MCF 10A (cell line): ENCODE results near the gene NTHL1. TPM values are rescaled to one million over a fixed set of nuclear protein-coding genes. Genes with fewer than 3 reads are reported as not detected.

Experiments
- BruUV-seq: library from RNA; stranded (reverse); fragments of 400-500 nt; replicated peaks from 2 replicates; lab custom pipeline; 2021; lab: Mats Ljungman, UMichigan
- CTCF ChIA-PET: fragments of 300-600 bp; sonication (Branson Sonifier 250); formaldehyde crosslinking; extraction: SDS; loops from one replicate; lab custom pipeline; 2021; ENCODE audit warnings: antibody characterized with exemption, inconsistent platforms; lab: Yijun Ruan, JAX
- POLR2A ChIA-PET: fragments of 300-600, 350-650 bp; sonication (Branson Sonifier 250); formaldehyde crosslinking; extraction: SDS; loops from one replicate; lab custom pipeline; 2020; ENCODE audit warnings: antibody characterized with exemption, inconsistent platforms; lab: Yijun Ruan, JAX
- DNase-seq: peaks from one replicate; pipeline ENCODE4 v3.0.0-alpha.2; 2018; ENCODE audit not compliant: unreplicated experiment
- H3K27ac Mint-ChIP-seq: one replicate; pipeline ENCODE4 v1.8.0; 2022; ENCODE audit warnings: mild to moderate bottlenecking, low read depth, mixed read lengths; ENCODE audit not compliant: unreplicated experiment
- H3K27me3 Mint-ChIP-seq: one replicate; pipeline ENCODE4 v1.8.0; 2022; ENCODE audit warnings: mixed read lengths; ENCODE audit not compliant: insufficient read depth, unreplicated experiment
- H3K36me3 Mint-ChIP-seq: one replicate; pipeline ENCODE4 v1.8.0; 2022; ENCODE audit warnings: mild to moderate bottlenecking, moderate library complexity, mixed read lengths; ENCODE audit not compliant: insufficient read depth, unreplicated experiment
- H3K4me1 Mint-ChIP-seq: one replicate; pipeline ENCODE4 v1.8.0; 2022; ENCODE audit warnings: mixed read lengths; ENCODE audit not compliant: insufficient read depth, unreplicated experiment
- H3K4me3 Mint-ChIP-seq: one replicate; pipeline ENCODE4 v1.8.0; 2022; ENCODE audit warnings: mild to moderate bottlenecking, moderate library complexity, mixed read lengths; ENCODE audit not compliant: unreplicated experiment
- H3K9me3 Mint-ChIP-seq: one replicate; pipeline ENCODE4 v1.8.0; 2022; ENCODE audit warnings: mixed read lengths; ENCODE audit not compliant: unreplicated experiment
- CTCF ChIP-seq: fragments of 200-600 bp; IDR thresholded peaks from one replicate; pipeline ENCODE4 v1.8.0; 2022; ENCODE audit warnings: antibody characterized with exemption, mild to moderate bottlenecking; ENCODE audit not compliant: unreplicated experiment
- intact Hi-C: fragments of 100-400 bp; cut with micrococcal nuclease; formaldehyde crosslinking; loops from 2 replicates; pipeline ENCODE4 v1.14.1; 2022
- total RNA-seq: library from RNA; stranded (reverse); gene quantifications from 2 replicates; pipeline ENCODE4 v1.2.3, GENCODE V29; 2022

The NTHL1 gene
- total RNA-seq, 1 experiment from 2014 or later = 17.7 TPM

- TF ChIP-seq CTCF = no peak
- Mint-ChIP-seq H3K4me3 (no peak overlapping the region), H3K27me3 (no peaks in the 10 kb centered on the region), H3K4me1 (peaks cover 17% of the 10 kb centered on the region), H3K27ac (no peak overlapping the region), H3K9me3 (no peaks in the 10 kb centered on the region), H3K36me3 (peaks cover 60% of the 10 kb centered on the region)
- no peak for DNase-seq
- ChIA-PET POLR2A (interaction anchor here (0.6 to 2.5 kb wide), 8 partner anchors 9 to 1448 kb away, joined by 3 to 18 read pairs (median 4); partner anchors contain the start of gene RPS2), CTCF (interaction anchor here (0.6 to 2.8 kb wide), 12 partner anchors 8 to 260 kb away, joined by 3 to 13 read pairs (median 4); partner anchors contain the start of gene NDUFB10)
- no TSS peak for BruUV-seq
- intact Hi-C loops = no loop called here
Observed at GRCh38 chr16:2003231-2003826, 44.3 kb downstream of the NTHL1 start.

GRCh38 chr16:2002406-2003230 is 45.0 kb downstream of the NTHL1 start:
- peaks cover 62% of the 10 kb centered on the region for H3K36me3 Mint-ChIP-seq
- H3K4me1 Mint-ChIP-seq = peaks cover 14% of the 10 kb centered on the region
- no peaks in the 10 kb centered on the region for H3K27me3 Mint-ChIP-seq
- no TSS peak for BruUV-seq
- ChIA-PET POLR2A (interaction anchor here (0.6 to 2.5 kb wide), 5 partner anchors 9 to 832 kb away, joined by 3 to 18 read pairs (median 4); partner anchors contain the start of gene RPS2), CTCF (interaction anchor here (0.6 to 2.8 kb wide), 8 partner anchors 12 to 396 kb away, joined by 3 to 13 read pairs (median 4); partner anchors contain the start of gene NDUFB10)
- H3K27ac Mint-ChIP-seq = no peak overlapping the region
- no peak for DNase-seq
- H3K9me3 Mint-ChIP-seq = no peaks in the 10 kb centered on the region
- TF ChIP-seq CTCF = no peak
- intact Hi-C loops = no loop called here
- H3K4me3 Mint-ChIP-seq = no peak overlapping the region

- H3K4me1 Mint-ChIP-seq = peaks cover 9% of the 10 kb centered on the region
- TF ChIP-seq CTCF = no peak
- H3K36me3 Mint-ChIP-seq = peaks cover 69% of the 10 kb centered on the region
- no peaks in the 10 kb centered on the region for H3K27me3 Mint-ChIP-seq
- no peak overlapping the region for H3K4me3 Mint-ChIP-seq
- CTCF ChIA-PET = interaction anchor here (0.7 to 0.8 kb wide), 2 partner anchors 66 to 395 kb away, joined by 3 to 4 read pairs; no protein-coding TSS in a partner anchor
- no TSS peak for BruUV-seq
- POLR2A ChIA-PET = interaction anchor here (1.2 to 1.7 kb wide), 2 partner anchors 13 kb away, joined by 3 to 4 read pairs; no protein-coding TSS in a partner anchor
- H3K9me3 Mint-ChIP-seq = no peaks in the 10 kb centered on the region
- intact Hi-C loops = no loop called here
- H3K27ac Mint-ChIP-seq = no peak overlapping the region
- DNase-seq = no peak
Observed at GRCh38 chr16:2001456-2002355, 45.9 kb downstream of the NTHL1 start.
